Kidney epithelial cell (primary cell): Measurements from ENCODE around the gene ACACA. TPM values are rescaled to one million over a fixed set of nuclear protein-coding genes. Genes with fewer than 3 reads are reported as not detected.

Source experiments
- DNase-seq: peaks from one replicate; pipeline ENCODE4 v3.0.0-alpha.2; 2010; ENCODE audit warnings: low read depth
- H3K27me3 ChIP-seq: 2 replicates; pipeline ENCODE4 v1.6.0; 2011; ENCODE audit warnings: low read length; ENCODE audit not compliant: control insufficient read depth, insufficient read depth
- H3K36me3 ChIP-seq: 2 replicates; pipeline ENCODE4 v1.5.1; 2011; ENCODE audit warnings: low read length; ENCODE audit not compliant: control insufficient read depth, insufficient read depth
- H3K4me3 ChIP-seq: 2 replicates; pipeline ENCODE4 v1.5.1; 2011; ENCODE audit warnings: low read depth, mild to moderate bottlenecking, control low read depth, low read length
- CTCF ChIP-seq: IDR thresholded peaks from 2 replicates; pipeline ENCODE4 v1.5.1; 2011; ENCODE audit warnings: mild to moderate bottlenecking, moderate library complexity, low read length, control low read depth, inconsistent platforms; ENCODE audit not compliant: insufficient read depth, poor library complexity, severe bottlenecking
- total RNA-seq: library from RNA; depleted of rRNA; stranded (reverse); fragments of >200 nt; gene quantifications from 2 replicates; pipeline ENCODE4 v1.2.3, GENCODE V29; 2015

ACACA gene
- total RNA-seq, 1 donor from 2014 or later: 54.2 TPM

DNA sequence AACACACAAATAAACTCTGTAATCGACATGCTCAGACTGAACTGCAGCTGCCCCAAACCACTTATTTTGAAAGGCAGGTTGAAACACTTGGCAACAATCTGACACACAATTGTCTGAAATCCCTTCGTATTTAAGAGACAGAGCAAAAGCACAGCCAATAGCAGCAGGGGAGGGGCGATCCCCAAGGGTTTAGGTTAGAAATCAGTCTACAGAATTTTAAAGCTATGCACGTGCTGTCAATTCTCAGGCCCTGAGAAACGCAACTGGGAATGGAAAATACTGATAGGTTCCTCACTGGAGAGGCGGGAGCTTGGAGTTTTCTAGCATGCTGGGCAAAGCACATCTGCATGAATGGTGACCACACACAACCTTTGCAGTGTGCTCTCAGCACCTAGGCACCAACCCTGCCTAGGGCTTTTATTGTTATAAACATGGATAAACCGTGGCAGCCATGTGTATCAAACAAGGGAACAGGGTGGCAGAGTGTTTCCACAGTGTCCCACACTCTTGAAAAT, 289.9 kb downstream of the ACACA start:
- DNase-seq: no peak
- peaks cover 2% of the 10 kb centered on the region for H3K36me3 ChIP-seq

DNA sequence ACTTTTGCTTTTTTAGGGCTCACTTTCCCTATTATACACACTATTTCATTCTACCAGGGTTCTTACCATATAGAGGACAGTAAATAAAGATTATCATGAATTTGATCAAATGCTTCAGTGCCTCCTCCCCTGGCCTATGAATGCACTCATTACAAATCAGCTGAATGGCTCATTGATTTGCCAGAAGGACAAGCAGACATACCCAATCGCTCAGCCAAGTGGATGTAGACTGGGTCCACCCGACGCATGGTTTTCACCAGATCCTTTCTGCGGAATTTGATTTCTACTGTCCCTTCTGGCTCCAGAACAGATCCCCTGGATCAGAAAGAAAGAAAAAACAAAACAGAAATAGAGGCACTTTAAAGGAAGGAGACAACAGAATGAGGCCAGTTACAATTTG, 295.3 kb downstream of the ACACA start:
- Histone ChIP-seq H3K4me3 (no peak overlapping the region), H3K36me3 (peaks cover 2% of the 10 kb centered on the region), H3K27me3 (no peaks in the 10 kb centered on the region)
- TF ChIP-seq CTCF: no peak
- no peak for DNase-seq

More for the DNA sequence above, 289.9 kb downstream of the ACACA start:
- no peak for TF ChIP-seq CTCF
- no peak overlapping the region for H3K4me3 ChIP-seq
- H3K27me3 ChIP-seq: no peaks in the 10 kb centered on the region

DNA sequence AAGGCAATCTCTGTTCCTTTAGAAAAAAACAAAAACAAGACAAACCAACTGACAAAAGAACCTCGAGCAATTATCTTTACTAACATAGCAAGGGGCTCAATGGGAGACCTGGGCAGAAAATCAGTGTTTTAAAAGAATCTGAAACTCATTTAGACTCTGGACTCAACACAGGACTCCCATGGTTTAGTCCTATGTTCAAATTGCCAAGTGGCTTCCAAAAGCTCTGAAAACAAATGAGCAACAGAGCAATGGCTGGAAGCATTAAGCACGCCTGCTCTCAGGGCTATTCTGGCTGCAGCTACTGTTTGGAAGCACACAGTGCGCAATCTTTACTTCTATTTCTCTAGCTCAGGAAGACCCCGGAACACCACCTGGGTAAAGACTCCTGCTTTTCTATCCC, 295.9 kb downstream of the ACACA start:
- peaks cover 2% of the 10 kb centered on the region for H3K36me3 ChIP-seq
- no peak for DNase-seq
- TF ChIP-seq CTCF: no peak
- no peak overlapping the region for H3K4me3 ChIP-seq
- H3K27me3 ChIP-seq: no peaks in the 10 kb centered on the region

DNA sequence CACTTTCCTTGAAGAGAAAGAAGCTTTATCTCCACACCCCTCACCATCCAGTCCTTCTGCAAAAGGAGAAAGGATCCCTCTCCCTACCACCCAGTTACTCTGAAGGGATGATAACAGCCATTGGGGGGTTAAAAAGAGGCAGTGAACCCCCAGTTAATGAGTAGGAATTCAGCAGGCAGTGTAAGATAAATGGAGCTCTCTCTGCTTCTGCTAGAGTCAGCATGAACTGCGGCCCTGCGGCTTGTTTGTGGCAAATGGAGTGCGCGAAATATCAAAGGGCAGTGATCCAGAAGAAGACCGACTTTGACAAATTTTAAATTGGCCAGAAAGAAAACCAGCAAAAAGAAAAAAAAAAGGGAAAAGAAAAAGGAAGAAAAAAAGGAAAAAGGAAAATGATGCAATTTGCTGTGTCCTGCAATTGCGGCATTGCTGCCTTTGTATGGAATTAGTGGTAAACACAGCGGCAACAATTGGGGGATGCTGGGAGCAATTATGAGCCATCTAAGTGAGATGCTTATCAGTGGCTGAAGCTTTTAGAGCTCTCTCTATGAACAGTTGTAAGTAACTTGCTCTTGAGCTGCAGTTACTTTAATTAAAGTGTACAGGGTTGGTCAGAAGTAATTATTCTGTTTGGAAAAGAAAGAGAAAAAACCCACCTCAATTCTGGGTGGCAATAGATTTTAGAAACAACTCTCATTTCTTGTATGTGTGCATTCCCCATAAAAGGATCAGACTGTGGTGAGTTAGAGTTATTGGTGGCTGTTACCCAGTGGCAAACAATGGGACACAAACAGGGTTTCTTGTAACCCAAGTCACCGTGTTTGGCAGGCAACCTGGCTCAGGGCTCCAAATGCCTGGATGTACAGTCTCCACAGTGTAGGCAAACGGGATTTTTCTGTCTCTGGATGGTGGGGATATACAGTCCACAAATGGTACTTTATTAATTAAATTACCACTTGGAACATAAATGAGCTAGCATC, 296.6 kb downstream of the ACACA start:
- Histone ChIP-seq H3K4me3 (no peak overlapping the region), H3K36me3 (peaks cover 2% of the 10 kb centered on the region), H3K27me3 (no peaks in the 10 kb centered on the region)
- DNase-seq: no peak
- no peak for TF ChIP-seq CTCF

- TF ChIP-seq CTCF: no peak
- Histone ChIP-seq H3K27me3 (no peaks in the 10 kb centered on the region), H3K4me3 (no peak overlapping the region), H3K36me3 (peaks cover 2% of the 10 kb centered on the region)
- DNase-seq: no peak
Measured at GRCh38 chr17:37109106-37109505, 297.5 kb downstream of the ACACA start.
